ENCODE measurements around the gene CCDC188.

The CCDC188 gene

DNA sequence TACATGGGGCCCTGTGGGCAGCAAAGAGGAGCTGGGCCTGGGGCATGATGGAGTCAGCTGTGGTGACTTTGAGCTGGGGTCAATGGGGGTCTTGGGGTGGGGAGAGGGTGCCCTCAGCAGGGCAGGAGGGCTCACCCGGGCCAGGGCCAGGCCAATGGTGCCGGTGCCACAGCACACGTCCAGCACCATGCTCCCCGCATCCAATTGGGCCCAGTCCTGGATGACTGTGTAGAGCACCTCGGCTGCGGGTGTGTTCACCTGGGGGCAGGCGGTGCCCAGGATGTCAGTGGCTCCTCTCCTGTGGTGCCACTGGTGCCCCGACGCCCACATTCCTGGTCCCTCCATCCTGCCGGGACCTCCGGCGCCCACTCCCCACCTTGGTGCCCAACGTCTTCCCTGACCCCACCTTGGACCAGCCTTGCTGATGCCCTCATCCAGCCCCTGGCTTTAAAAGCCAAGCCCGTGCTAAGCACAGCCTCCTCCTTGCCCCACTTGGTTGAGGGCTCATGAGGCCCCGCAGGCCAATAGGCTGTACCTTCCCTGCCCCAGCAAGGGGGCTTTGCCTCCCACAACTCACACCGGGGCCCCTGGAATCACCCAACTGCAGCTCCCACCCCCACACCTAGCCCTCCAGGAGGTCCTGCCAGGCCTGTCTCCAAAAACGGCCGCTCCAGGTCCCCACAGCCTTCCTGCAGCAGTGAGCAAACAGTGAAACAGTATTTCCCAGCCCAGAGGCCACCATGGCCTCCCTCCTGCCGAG, 37.1 kb downstream of the CCDC188 start:
- Mint-ChIP-seq H3K9me3 (no peaks in the 10 kb centered on the region), H3K4me3 (peak overlapping the region; percentile 24), H3K27ac (no peak overlapping the region), H3K4me1 (ENCODE audit: low read depth) (peaks cover 10% of the 10 kb centered on the region), H3K36me3 (ENCODE audit: low read depth) (peaks cover 32% of the 10 kb centered on the region), H3K27me3 (ENCODE audit: low read depth) (no peaks in the 10 kb centered on the region)
- no peak for DNase-seq (ENCODE audit: low spot score)

DNA sequence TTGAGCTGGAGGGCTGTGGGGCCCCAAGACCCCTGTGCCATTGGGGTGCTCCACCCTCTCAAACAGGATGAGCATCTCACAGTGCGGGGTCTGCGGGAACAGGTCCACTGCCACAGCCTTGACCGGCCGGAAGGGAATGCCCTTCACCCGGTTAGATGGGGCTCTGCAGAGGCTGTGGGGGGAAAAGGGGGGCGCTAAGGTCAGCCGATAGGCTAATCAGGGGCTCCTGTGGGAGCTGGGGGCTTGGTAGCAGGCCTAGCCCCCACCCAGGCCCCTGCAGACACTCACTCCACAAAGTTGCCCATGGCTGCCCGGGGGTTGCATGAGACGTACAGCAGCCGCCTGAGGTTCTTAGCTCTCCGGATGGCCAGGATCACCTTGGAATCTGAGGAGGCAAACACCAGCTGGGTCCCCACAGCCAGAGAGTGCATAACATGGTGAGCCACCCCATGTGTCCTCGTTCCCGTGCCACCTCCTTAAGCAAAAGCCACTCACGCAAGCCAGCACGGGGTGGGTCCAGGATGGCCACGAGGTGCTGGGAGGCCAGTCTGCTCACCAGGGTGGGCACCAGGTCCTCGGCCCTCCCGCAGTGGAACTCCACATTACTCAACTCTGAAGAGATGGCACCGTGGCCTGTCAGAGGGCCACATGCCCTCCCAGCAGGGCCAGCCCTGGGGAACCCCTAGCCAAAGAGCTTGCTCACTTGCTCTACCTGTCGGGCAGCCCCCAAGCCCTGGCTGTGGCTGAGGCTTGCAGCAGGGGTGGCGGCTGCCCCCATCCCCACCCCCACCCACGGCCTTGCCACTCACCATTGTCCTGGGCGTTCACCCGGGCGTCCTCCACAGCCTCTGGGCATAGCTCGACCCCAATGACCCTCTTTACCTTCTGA, 38.0 kb downstream of the CCDC188 start:
- peaks cover 7% of the 10 kb centered on the region for H3K4me1 Mint-ChIP-seq (ENCODE audit: low read depth)
- no peaks in the 10 kb centered on the region for H3K9me3 Mint-ChIP-seq
- H3K36me3 Mint-ChIP-seq (ENCODE audit: low read depth): peaks cover 30% of the 10 kb centered on the region
- H3K27me3 Mint-ChIP-seq (ENCODE audit: low read depth): no peaks in the 10 kb centered on the region
- no peak overlapping the region for H3K27ac Mint-ChIP-seq
- H3K4me3 Mint-ChIP-seq: no peak overlapping the region
- no peak for DNase-seq (ENCODE audit: low spot score)

DNA sequence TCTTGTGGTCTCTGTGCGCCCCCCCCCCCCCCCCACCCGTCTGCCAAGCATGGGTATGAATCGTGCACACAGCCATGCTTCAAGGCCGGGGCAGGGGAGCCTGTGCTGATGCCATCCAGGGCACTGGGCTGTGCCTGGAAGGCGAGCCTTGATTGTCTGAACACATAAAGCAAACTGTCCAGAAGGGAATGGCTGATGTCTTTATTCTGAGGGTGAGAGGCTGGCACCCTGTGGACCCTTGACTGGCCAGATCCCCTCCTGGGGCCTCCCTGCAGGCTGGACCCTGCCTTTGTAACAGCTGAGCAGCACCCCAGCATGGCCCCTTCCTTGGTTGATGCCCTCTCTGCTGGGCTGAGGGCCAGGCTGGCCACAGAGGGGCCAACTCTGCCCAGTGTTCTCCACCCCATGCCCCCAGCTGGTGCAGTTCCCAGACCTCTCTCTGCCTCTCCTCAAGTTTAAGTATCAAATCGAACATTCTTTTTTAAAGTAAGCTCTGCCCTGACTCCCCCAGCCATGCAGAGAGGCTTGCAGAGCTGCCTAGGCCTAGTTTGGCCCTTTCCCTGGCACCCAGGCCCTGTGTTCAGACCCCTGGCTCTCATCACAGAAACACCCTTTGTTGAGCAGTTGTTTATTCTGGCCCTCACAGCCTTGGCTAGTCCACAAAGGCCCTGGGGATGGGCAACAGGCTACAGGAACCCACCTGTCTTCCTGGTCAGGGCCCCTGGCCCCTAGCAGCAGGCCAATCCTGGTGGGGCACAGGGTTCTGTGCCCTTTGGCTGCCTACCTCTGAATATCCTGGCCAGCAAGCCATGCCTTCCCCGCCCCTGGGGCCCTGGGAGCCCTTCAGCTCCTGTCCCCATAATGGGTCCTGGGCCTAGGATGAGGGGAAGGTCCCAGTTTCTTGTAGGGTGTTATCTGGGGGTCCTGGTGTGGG, 38.9 kb downstream of the CCDC188 start:
- Mint-ChIP-seq H3K9me3 (no peaks in the 10 kb centered on the region), H3K4me1 (ENCODE audit: low read depth) (peaks cover 7% of the 10 kb centered on the region), H3K4me3 (no peak overlapping the region), H3K27ac (peak overlapping the region; percentile 82), H3K36me3 (ENCODE audit: low read depth) (peaks cover 38% of the 10 kb centered on the region), H3K27me3 (ENCODE audit: low read depth) (no peaks in the 10 kb centered on the region)
- DNase-seq (ENCODE audit: low spot score): no peak

DNA sequence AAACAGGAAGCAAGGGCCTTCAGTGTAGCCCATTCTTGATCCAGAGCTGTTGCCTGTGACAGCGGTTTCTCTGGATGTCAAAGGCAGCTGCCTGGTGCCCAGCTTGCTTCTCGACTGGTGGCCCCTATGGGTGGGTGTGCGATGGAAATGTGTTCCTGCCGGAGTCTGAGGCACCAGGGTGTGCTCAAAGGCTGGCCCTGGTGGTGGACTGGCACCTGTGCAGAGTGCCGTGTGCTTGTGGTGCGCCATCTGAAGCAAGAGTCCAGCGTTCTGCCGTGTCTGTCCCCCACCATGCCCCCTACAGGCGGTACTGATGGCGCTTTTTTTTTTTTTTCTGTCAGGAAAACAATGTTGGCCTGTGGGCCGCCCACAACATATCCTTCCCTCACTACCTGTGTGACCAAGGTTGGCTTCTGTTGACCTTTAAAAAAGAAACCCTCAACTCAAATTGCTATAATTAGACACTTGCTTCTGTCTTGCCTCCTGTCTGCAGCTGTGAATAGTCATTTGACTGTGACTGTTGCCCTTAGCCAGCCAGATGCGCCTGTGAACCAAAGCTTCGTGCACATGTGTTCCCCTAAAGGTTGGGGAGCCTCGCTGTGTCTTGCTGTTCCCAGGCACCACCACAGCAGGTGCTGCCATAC, 39.7 kb downstream of the CCDC188 start:
- Mint-ChIP-seq H3K4me3 (no peak overlapping the region), H3K9me3 (no peaks in the 10 kb centered on the region), H3K27ac (peak overlapping the region; percentile 65), H3K27me3 (ENCODE audit: low read depth) (no peaks in the 10 kb centered on the region), H3K4me1 (ENCODE audit: low read depth) (peaks cover 7% of the 10 kb centered on the region), H3K36me3 (ENCODE audit: low read depth) (peaks cover 39% of the 10 kb centered on the region)
- peak; percentile 36 for DNase-seq (ENCODE audit: low spot score)

DNA sequence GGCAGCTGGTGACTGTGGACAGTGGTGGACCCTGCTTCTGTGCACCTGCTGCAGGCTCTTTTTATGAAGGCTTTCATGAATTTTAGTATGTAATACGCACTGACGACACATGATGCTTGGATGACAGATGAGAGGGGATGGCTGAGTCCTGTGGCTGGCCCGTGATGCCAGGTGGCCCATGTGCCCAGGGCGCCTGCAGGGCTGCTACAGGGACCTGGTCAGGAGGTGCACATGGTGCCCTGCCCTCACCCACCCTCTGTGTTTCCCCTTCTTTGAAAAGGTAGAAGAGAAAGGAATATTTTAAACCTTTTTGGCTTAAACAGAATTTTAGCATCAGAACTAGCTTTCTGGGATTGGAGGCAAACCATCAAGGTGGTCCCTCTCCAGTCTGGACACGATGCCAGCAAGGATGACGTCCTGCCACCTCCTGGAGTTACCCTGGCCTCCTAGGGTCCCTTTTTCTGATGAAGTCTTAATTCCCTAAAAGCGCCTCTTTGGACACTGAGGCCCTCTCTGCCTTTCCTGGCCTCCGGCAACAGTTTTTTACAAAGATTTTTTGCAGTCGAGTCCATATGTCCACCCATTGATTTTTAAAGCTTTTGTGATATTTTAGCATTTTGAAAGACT, 40.4 kb downstream of the CCDC188 start:
- Mint-ChIP-seq H3K27ac (peak overlapping the region; percentile 65), H3K36me3 (ENCODE audit: low read depth) (peaks cover 39% of the 10 kb centered on the region), H3K9me3 (no peaks in the 10 kb centered on the region), H3K27me3 (ENCODE audit: low read depth) (no peaks in the 10 kb centered on the region), H3K4me3 (no peak overlapping the region), H3K4me1 (ENCODE audit: low read depth) (peaks cover 7% of the 10 kb centered on the region)
- no peak for DNase-seq (ENCODE audit: low spot score)

DNA sequence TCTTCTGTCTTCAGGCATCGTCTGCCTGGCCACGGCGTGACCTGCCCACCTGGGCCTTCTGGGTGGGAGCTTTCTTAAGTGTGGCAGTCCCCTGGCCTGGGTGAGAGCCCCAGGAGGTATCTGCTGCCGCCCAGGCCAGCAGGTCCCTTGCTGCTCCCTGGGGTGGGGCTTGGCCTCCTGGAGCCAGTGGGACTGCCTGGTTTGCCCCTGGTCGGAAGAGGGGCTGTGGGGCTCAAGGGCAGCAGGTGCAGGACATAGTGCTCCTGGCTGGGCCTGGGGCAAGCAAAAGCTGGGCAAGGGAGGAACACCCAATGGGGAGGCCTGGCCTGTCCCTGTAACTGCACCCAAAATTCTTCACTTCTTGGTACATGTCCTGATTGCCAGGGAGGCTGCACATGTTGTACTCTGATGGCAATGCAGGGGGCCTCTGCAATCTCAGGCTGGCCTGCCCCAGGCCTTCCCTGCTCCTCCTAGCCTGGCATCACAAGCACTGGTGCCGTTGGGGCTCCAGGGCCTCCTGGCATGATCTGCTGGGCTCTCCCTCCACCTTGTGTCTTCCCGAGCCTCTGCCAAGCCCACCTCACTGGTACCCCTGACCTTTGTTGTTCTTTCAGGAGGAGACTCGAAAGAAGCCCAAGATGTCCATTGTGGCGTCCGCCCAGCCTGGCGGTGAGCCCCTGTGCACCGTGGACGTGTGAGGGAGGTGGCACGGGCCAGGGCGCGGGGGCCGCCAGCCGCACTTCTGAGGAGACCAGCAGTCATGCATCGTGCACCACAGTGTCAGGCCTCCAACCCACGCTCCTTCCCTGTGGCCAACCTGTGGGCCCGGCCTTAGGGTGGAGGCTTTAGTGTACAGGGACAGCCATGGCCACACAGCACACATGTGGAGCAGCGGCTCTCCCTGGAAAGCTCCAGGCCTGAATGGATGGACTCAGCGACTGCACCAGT, 41.2 kb downstream of the CCDC188 start:
- no peak overlapping the region for H3K27ac Mint-ChIP-seq
- no peaks in the 10 kb centered on the region for H3K27me3 Mint-ChIP-seq (ENCODE audit: low read depth)
- no peak for DNase-seq (ENCODE audit: low spot score)
- H3K4me3 Mint-ChIP-seq: no peak overlapping the region
- H3K9me3 Mint-ChIP-seq: no peaks in the 10 kb centered on the region
- peaks cover 4% of the 10 kb centered on the region for H3K4me1 Mint-ChIP-seq (ENCODE audit: low read depth)
- H3K36me3 Mint-ChIP-seq (ENCODE audit: low read depth): peaks cover 38% of the 10 kb centered on the region

DNA sequence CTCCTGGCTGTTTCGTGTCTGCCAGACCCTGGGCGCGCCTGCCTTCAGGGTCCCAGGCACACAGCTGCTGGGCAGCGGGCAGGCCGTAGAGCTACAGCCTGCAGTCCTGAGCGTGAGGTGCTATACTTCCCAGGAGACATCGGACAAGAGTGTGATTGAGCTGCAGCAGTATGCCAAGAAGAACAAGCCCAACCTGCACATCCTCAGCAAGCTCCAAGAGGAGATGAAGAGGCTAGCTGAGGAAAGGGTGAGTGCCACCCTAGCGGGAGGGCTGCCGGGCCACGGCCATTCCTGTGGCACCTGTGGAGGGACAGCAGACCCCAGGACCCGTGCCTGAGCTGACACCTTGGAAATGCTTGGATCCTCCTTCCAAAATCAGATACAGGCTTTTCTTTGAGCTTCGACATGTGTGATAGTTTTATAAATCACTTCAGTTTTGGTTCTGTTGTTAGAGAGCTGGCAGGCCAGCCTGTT, 42.1 kb downstream of the CCDC188 start:
- peaks cover 4% of the 10 kb centered on the region for H3K4me1 Mint-ChIP-seq (ENCODE audit: low read depth)
- no peak overlapping the region for H3K27ac Mint-ChIP-seq
- no peaks in the 10 kb centered on the region for H3K27me3 Mint-ChIP-seq (ENCODE audit: low read depth)
- DNase-seq (ENCODE audit: low spot score): no peak
- peaks cover 32% of the 10 kb centered on the region for H3K36me3 Mint-ChIP-seq (ENCODE audit: low read depth)
- no peak overlapping the region for H3K4me3 Mint-ChIP-seq
- H3K9me3 Mint-ChIP-seq: no peaks in the 10 kb centered on the region

DNA sequence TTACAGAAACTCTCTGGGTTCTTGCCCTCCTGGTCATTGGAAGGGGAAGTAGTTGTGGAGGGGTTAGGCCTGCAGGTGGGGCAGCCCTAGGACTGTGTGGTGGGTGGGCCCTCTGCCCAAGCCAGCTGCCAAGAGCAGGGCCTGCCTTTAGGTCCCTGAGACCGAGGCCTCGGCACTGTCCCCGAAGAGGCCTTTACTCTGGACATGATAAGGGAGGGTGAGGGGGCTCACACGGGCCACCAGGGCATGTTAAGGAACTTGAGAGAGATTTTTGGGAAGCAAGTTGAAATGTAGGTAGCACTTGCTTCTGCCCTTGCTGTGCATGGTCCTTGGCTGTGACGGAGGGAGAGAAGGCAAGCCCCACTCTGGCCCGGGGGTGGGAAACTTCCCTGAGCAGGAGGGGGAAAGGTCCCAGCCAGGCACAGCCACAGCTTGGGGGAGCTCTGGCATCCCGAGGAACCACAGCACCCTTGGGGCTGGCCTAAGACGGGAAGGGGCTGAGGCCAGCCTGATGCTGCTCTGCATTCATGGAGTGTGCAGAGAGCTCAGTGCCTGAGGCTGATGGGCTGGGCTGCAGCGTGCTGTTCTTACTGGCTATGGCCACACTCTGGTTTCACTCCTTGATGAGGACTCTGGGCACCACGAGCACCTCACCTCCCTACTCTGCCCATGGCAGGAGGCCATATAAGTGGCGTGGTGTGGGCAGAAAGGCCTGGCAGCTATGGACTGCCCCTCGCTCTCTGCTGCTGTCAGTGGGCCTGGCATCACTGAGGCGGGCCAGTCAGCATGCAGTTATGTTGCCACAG, 42.7 kb downstream of the CCDC188 start:
- H3K36me3 Mint-ChIP-seq (ENCODE audit: low read depth): peaks cover 35% of the 10 kb centered on the region
- peaks cover 4% of the 10 kb centered on the region for H3K4me1 Mint-ChIP-seq (ENCODE audit: low read depth)
- H3K27ac Mint-ChIP-seq: peak overlapping the region; percentile 47

DNA sequence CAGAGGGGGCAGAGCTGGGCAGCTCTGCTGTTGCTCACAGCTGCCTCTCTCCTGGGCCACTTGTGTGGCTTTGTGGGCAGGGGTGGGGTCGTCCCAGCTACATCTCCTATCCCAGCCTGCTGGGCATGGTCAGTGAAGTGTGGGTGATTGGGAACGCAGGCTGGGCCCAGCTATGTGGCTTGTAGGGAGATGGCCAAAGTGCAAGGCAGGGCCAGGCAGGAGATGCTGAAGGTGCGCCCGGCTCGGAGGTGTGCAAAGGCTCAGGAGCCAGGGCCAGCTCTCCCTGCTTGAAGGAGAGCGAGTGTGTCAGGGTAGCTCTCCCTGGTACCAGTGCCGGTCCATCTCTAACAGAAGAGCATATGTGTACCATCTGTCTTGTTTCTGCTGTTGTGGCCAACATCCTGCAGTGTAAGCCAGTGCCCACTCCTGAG, 43.4 kb downstream of the CCDC188 start:
- H3K9me3 Mint-ChIP-seq: no peaks in the 10 kb centered on the region
- DNase-seq (ENCODE audit: low spot score): no peak
- H3K27ac Mint-ChIP-seq: peak overlapping the region; percentile 47
- H3K27me3 Mint-ChIP-seq (ENCODE audit: low read depth): no peaks in the 10 kb centered on the region
- H3K4me3 Mint-ChIP-seq: no peak overlapping the region
- peaks cover 6% of the 10 kb centered on the region for H3K4me1 Mint-ChIP-seq (ENCODE audit: low read depth)
- H3K36me3 Mint-ChIP-seq (ENCODE audit: low read depth): peaks cover 37% of the 10 kb centered on the region

More for the DNA sequence above, 42.7 kb downstream of the CCDC188 start:
- no peak overlapping the region for H3K4me3 Mint-ChIP-seq
- no peaks in the 10 kb centered on the region for H3K9me3 Mint-ChIP-seq
- DNase-seq (ENCODE audit: low spot score): no peak
- H3K27me3 Mint-ChIP-seq (ENCODE audit: low read depth): no peaks in the 10 kb centered on the region

DNA sequence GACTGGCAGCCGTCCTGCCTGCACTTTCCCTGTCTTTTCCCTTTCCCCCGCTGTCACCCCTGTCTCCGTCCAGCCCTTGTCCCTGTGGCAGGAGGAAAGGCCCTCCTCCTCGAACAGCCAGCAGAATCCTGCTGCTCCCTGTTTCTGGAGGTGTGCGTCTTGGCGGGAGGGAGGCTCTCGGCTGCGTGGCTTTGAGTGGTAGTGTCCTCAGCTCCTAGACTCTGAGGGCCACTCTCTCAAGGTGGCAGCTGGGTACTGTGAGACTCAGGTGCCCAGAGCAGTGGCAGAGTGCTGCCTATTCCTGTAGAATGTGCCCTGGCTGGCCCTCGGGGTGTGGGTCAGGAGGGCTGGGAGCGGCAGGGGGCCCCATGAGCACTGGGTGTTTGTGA, 44.0 kb downstream of the CCDC188 start:
- DNase-seq (ENCODE audit: low spot score): no peak
- H3K27ac Mint-ChIP-seq: no peak overlapping the region
- peaks cover 11% of the 10 kb centered on the region for H3K4me1 Mint-ChIP-seq (ENCODE audit: low read depth)
- peaks cover 38% of the 10 kb centered on the region for H3K36me3 Mint-ChIP-seq (ENCODE audit: low read depth)
- no peak overlapping the region for H3K4me3 Mint-ChIP-seq
- H3K9me3 Mint-ChIP-seq: no peaks in the 10 kb centered on the region
- no peaks in the 10 kb centered on the region for H3K27me3 Mint-ChIP-seq (ENCODE audit: low read depth)

DNA sequence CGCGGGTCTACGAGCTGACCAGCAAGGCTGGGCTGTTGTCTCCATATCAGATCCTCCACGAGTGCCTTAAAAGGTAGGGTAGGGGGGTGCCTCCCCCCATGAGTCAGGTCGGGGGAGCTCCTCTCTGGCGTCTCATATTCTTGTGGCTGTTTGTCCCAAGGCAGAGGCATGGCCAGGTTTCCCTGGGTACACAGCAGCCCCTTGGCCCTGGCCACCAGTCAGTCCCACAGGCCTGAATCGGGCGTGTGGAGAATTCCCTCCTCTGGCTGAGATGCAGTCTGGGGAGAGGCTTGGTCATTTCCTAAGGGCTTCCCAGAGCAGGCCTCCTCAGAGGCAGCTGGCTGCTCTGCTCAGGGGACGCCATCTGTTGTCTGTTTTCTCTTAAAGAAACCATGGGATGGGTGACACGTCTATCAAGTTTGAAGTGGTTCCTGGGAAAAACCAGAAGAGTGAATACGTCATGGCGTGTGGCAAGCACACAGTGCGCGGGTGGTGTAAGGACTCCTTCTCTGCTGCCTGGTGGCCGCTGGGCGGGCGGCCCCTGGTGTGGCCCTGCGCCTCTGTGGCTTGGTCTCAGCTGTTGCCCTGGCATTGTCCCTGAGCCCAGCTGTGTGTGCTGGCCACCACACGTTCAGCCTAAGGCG, 44.5 kb downstream of the CCDC188 start:
- Mint-ChIP-seq H3K9me3 (no peaks in the 10 kb centered on the region), H3K4me1 (ENCODE audit: low read depth) (peaks cover 12% of the 10 kb centered on the region), H3K36me3 (ENCODE audit: low read depth) (peaks cover 38% of the 10 kb centered on the region), H3K27ac (no peak overlapping the region), H3K4me3 (no peak overlapping the region), H3K27me3 (ENCODE audit: low read depth) (no peaks in the 10 kb centered on the region)
- no peak for DNase-seq (ENCODE audit: low spot score)
